Kidney epithelial cell (primary cell): ENCODE data around the gene GJC2. TPM values are rescaled to one million over a fixed set of nuclear protein-coding genes. Genes with fewer than 3 reads are reported as not detected.

ENCODE experiments used
- DNase-seq: peaks from one replicate; pipeline ENCODE4 v3.0.0-alpha.2; 2010; ENCODE audit warnings: low read depth
- H3K27me3 ChIP-seq: 2 replicates; pipeline ENCODE4 v1.6.0; 2011; ENCODE audit warnings: low read length; ENCODE audit not compliant: control insufficient read depth, insufficient read depth
- H3K36me3 ChIP-seq: 2 replicates; pipeline ENCODE4 v1.5.1; 2011; ENCODE audit warnings: low read length; ENCODE audit not compliant: control insufficient read depth, insufficient read depth
- H3K4me3 ChIP-seq: 2 replicates; pipeline ENCODE4 v1.5.1; 2011; ENCODE audit warnings: low read depth, mild to moderate bottlenecking, control low read depth, low read length
- total RNA-seq: library from RNA; depleted of rRNA; stranded (reverse); fragments of >200 nt; gene quantifications from 2 replicates; pipeline ENCODE4 v1.2.3, GENCODE V29; 2015
- TF ChIP-seq, protein P1 (sequence below): IDR thresholded peaks from 2 replicates; pipeline ENCODE4 v1.5.1; 2011; ENCODE audit warnings: mild to moderate bottlenecking, moderate library complexity, low read length, control low read depth, inconsistent platforms; ENCODE audit not compliant: insufficient read depth, poor library complexity, severe bottlenecking

The GJC2 gene
- total RNA-seq, 1 donor from 2014 or later: 0.38 TPM

DNA sequence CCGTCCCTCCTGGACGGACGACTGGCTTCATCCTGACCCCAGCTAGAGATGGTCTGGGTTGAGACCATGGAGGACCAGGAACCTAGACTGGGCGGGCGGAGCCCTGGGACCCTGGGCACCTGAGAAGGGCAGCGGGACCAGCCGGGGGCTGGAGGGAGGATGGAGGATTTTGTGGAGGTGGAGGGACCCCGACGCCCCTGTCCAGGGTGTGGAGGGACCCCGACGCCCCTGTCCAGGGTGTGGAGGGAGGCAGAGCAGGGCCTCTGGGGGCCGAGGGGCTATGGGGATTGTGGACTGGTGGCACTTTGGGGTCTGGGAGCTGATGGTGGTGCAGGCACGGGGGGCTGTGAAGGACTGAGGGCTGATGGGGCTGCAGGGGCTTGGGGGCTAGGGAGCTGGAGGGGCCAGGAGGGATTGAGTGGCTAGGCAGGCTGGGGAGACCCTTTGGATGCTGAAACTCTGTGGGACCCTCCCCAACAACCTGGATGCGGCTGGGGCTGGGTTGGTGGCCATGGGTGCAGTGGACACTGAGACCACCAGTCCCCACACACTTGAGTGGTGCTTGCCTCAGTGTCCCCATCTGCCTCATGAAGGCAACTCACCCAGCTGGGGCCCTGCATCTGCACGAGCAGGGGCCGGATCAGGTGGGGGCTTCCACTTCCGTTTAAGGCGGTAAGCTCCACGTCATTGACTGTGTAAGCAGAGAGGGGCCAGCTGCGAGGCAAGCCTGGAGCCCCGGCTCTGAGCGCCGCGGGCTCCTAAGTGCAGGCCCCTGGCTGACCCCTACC lies 7.4 kb downstream of the GJC2 start:
- DNase-seq: no peak
- Histone ChIP-seq H3K4me3 (no peak overlapping the region), H3K36me3 (no peaks in the 10 kb centered on the region), H3K27me3 (peaks cover 39% of the 10 kb centered on the region)
- TF ChIP-seq, protein P1, sequence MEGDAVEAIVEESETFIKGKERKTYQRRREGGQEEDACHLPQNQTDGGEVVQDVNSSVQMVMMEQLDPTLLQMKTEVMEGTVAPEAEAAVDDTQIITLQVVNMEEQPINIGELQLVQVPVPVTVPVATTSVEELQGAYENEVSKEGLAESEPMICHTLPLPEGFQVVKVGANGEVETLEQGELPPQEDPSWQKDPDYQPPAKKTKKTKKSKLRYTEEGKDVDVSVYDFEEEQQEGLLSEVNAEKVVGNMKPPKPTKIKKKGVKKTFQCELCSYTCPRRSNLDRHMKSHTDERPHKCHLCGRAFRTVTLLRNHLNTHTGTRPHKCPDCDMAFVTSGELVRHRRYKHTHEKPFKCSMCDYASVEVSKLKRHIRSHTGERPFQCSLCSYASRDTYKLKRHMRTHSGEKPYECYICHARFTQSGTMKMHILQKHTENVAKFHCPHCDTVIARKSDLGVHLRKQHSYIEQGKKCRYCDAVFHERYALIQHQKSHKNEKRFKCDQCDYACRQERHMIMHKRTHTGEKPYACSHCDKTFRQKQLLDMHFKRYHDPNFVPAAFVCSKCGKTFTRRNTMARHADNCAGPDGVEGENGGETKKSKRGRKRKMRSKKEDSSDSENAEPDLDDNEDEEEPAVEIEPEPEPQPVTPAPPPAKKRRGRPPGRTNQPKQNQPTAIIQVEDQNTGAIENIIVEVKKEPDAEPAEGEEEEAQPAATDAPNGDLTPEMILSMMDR: no peak

DNA sequence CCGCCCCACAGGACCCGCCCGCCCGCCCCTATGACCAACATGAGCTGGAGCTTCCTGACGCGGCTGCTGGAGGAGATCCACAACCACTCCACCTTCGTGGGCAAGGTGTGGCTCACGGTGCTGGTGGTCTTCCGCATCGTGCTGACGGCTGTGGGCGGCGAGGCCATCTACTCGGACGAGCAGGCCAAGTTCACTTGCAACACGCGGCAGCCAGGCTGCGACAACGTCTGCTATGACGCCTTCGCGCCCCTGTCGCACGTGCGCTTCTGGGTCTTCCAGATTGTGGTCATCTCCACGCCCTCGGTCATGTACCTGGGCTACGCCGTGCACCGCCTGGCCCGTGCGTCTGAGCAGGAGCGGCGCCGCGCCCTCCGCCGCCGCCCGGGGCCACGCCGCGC lies 8.0 kb downstream of the GJC2 start:
- H3K36me3 ChIP-seq: no peaks in the 10 kb centered on the region
- H3K4me3 ChIP-seq: no peak overlapping the region
- TF ChIP-seq, protein P1: no peak
- no peak for DNase-seq
- H3K27me3 ChIP-seq: peaks cover 39% of the 10 kb centered on the region

DNA sequence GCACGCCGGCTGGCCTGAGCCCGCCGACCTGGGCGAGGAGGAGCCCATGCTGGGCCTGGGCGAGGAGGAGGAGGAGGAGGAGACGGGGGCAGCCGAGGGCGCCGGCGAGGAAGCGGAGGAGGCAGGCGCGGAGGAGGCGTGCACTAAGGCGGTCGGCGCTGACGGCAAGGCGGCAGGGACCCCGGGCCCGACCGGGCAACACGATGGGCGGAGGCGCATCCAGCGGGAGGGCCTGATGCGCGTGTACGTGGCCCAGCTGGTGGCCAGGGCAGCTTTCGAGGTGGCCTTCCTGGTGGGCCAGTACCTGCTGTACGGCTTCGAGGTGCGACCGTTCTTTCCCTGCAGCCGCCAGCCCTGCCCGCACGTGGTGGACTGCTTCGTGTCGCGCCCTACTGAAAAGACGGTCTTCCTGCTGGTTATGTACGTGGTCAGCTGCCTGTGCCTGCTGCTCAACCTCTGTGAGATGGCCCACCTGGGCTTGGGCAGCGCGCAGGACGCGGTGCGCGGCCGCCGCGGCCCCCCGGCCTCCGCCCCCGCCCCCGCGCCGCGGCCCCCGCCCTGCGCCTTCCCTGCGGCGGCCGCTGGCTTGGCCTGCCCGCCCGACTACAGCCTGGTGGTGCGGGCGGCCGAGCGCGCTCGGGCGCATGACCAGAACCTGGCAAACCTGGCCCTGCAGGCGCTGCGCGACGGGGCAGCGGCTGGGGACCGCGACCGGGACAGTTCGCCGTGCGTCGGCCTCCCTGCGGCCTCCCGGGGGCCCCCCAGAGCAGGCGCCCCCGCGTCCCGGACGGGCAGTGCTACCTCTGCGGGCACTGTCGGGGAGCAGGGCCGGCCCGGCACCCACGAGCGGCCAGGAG lies 8.6 kb downstream of the GJC2 start:
- H3K36me3 ChIP-seq: no peaks in the 10 kb centered on the region
- TF ChIP-seq, protein P1: no peak
- H3K4me3 ChIP-seq: no peak overlapping the region

DNA sequence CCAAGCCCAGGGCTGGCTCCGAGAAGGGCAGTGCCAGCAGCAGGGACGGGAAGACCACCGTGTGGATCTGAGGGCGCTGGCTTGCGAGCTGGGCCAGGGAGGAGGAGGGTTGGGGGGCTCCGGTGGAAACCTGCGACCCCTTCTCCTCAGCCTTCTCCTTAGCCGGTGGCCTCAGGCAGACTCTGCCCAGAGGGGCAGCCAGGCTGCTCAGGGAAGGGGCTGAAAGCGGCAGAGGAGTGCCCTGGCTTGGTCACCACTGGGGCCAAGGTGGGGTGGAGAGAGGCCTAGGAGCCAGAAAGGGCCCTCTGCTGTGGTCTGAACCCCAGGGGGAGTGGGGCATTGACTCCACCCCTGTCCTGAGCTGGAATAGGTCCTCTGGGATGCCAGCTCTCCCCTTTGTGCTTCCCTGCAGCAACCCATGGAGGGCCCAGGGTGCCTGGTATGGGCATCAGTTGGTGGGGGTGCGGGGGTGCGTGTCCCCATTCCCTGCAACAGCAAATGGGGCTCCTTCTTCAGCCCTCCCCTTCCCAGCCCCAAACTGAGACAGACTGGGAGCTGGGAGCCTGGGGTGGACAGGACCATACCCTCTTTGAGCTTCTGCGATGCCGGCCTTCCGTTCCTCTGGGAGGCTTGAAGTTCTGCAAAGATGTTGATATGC lies 9.4 kb downstream of the GJC2 start:
- Histone ChIP-seq H3K4me3 (no peak overlapping the region), H3K36me3 (no peaks in the 10 kb centered on the region), H3K27me3 (peaks cover 39% of the 10 kb centered on the region)
- no peak for DNase-seq
- TF ChIP-seq, protein P1: no peak

More for the DNA sequence above, 8.6 kb downstream of the GJC2 start:
- DNase-seq: no peak
- peaks cover 39% of the 10 kb centered on the region for H3K27me3 ChIP-seq

DNA sequence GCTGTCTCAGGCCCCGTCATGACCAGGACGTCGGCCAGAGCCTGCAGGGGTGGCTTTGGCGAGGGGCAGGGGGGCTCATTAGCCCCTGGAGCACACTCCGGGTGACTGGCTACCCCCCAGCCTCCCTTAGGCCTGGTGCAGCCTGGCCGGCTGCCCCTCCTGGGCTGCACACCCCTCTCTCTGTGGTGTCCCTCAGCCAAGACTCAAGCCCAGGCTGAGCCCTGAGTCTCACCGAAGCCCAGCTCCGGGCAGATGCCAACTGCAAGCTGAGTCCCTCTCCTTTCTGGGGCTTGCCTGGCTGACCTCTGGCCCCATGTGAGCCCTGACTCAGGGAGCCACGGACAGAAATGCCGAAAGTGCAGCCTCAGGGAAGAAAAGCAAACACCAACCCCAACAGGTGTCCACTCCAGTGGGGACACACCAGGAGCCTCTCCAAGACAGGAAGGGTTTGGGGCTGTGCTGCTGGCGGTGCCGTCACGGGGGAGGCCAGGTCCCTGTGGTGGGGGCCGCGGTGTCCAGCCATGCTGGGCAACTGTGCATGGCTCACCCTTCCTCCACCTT lies 10.6 kb downstream of the GJC2 start:
- no peak for DNase-seq
- Histone ChIP-seq H3K27me3 (peaks cover 39% of the 10 kb centered on the region), H3K36me3 (no peaks in the 10 kb centered on the region), H3K4me3 (no peak overlapping the region)
- TF ChIP-seq, protein P1: no peak
